Nephron (organoid): Measurements from ENCODE around the gene CRYL1.

Experiments used
- H3K27ac Mint-ChIP-seq, 3 experiments: 2 replicates each; pipeline ENCODE4 v1.8.0; 2020; ENCODE audit warnings: mixed read lengths in 3 of 3, mild to moderate bottlenecking in 2 of 3, moderate library complexity in 1 of 3
- H3K27me3 Mint-ChIP-seq: 2 replicates; pipeline ENCODE4 v1.8.0; 2021; ENCODE audit warnings: low read depth, mild to moderate bottlenecking, moderate library complexity, mixed read lengths
- H3K36me3 Mint-ChIP-seq: 2 replicates; pipeline ENCODE4 v1.8.0; 2020; ENCODE audit warnings: low read depth, mixed read lengths
- H3K4me1 Mint-ChIP-seq: 2 replicates; pipeline ENCODE4 v1.8.0; 2020; ENCODE audit warnings: mixed read lengths
- H3K4me3 Mint-ChIP-seq, 3 experiments: 2 replicates each; pipeline ENCODE4 v1.8.0; 2020; ENCODE audit warnings: mild to moderate bottlenecking in 3 of 3, mixed read lengths in 3 of 3, moderate library complexity in 2 of 3
- H3K9me3 Mint-ChIP-seq: 2 replicates; pipeline ENCODE4 v1.8.0; 2020; ENCODE audit warnings: mixed read lengths
- TF ChIP-seq, protein P1 (sequence below), 3 experiments: fragments of 200-600 bp; sonication (generic); IDR thresholded peaks; one replicate each; pipeline ENCODE4 v1.5.0; 2021; ENCODE audit warnings: antibody characterized with exemption in 3 of 3; ENCODE audit not compliant: unreplicated experiment in 3 of 3

The CRYL1 gene

DNA sequence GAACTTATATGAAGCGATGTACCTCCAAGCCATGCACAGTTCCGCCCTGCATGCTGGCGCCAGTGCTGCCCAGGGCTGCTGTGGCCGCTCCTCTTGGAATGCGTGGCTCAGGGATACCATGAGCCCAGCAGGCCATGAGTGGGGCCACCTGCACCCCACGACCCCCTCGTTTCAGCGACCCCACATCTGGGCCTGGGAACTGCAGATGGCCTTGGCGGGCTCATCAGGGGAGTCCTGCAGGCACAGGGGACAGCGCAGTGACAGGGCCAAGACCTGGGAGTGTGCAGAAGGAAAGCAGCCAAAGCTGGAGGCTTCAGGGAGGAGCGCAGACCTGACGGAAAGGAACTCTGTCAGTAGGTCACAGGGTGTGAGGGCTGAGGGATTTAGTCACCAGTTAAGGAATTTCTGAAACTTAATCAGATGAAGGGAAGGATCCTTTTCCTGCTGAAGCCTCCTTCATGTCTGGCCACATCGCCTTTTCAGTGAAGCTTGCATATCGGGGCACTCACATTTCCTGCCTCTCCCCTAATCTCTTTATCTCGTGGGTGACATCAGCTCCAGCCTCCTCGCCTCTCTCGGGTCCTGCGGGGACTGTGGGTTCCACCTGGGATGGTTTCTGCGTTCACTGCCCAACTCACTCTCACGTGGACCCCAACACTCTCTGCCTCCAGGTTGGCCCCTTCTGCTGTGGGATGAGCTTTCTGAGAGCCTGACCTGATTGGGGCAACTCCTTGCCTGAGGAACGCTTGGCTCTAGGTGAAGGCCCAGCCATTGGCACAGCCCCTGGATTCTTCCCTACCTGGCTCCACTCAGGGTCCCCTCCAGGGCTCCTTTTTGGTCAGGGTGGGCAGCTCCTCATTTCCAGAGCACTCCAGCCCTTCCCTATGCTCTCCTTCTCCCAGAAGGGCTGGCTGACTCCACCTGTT is 123.5 kb downstream of the CRYL1 start:
- no peaks in the 10 kb centered on the region for H3K9me3 Mint-ChIP-seq
- no peaks in the 10 kb centered on the region for H3K27me3 Mint-ChIP-seq
- H3K4me3 Mint-ChIP-seq = no peak overlapping the region
- H3K36me3 Mint-ChIP-seq = no peaks in the 10 kb centered on the region
- H3K27ac Mint-ChIP-seq = peak overlapping the region; percentile 75 to 93 (median 79)
- TF ChIP-seq, protein P1, sequence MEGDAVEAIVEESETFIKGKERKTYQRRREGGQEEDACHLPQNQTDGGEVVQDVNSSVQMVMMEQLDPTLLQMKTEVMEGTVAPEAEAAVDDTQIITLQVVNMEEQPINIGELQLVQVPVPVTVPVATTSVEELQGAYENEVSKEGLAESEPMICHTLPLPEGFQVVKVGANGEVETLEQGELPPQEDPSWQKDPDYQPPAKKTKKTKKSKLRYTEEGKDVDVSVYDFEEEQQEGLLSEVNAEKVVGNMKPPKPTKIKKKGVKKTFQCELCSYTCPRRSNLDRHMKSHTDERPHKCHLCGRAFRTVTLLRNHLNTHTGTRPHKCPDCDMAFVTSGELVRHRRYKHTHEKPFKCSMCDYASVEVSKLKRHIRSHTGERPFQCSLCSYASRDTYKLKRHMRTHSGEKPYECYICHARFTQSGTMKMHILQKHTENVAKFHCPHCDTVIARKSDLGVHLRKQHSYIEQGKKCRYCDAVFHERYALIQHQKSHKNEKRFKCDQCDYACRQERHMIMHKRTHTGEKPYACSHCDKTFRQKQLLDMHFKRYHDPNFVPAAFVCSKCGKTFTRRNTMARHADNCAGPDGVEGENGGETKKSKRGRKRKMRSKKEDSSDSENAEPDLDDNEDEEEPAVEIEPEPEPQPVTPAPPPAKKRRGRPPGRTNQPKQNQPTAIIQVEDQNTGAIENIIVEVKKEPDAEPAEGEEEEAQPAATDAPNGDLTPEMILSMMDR (IDR thresholded peaks at IDR 0.05; ENCODE audit: unreplicated experiment in 3 of 3) = no peak
- H3K4me1 Mint-ChIP-seq = peaks cover 21% of the 10 kb centered on the region

DNA sequence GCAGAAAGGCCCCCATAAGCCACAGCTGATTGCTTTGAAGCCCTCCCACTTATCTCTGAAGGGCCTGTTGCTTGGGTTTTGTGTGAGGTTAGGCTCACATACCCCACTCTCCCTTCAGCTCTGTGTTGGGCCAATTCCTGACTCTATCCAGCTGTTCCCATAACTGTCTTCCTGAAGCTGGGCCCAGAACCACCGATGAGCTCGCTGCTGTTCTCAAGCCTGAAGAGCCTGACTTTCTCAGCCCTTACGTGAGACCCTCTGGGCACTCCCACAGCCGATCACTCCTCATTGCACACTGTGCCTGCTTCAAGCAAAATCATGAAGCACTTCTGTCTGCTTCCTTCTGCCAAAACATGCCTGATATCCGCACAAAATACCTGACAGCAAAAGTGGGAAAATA is 124.1 kb downstream of the CRYL1 start:
- Mint-ChIP-seq H3K9me3 (no peaks in the 10 kb centered on the region), H3K36me3 (no peaks in the 10 kb centered on the region), H3K4me3 (peak overlapping the region in 1 of 3 experiments; percentile 5), H3K27ac (peak overlapping the region; percentile 75 to 93 (median 79)), H3K27me3 (no peaks in the 10 kb centered on the region), H3K4me1 (peaks cover 21% of the 10 kb centered on the region)
- TF ChIP-seq, protein P1 (IDR thresholded peaks at IDR 0.05; ENCODE audit: unreplicated experiment in 3 of 3) = no peak

DNA sequence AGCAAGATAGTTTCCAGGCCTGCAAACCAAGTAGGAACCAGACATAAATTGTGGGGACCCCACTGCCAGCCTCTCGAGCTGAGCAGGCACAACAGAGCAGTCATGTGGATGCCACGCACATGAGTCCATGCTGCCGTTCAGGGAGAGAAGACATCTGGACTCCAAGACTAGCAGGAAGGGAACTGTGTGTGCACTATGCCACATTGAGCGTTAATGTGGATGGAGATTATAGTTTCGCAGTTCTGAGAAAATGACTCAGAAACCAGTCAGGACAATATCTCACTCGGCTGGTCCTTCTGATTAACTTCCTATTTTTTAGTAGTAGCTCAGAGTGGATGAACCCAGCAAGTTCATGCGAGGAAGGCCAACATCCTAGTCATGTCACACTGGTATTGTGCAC is 124.9 kb downstream of the CRYL1 start:
- Mint-ChIP-seq H3K27me3 (no peaks in the 10 kb centered on the region), H3K27ac (no peak overlapping the region), H3K36me3 (no peaks in the 10 kb centered on the region), H3K4me1 (peaks cover 21% of the 10 kb centered on the region), H3K9me3 (no peaks in the 10 kb centered on the region), H3K4me3 (no peak overlapping the region)
- TF ChIP-seq, protein P1 (IDR thresholded peaks at IDR 0.05; ENCODE audit: unreplicated experiment in 3 of 3) = no peak

DNA sequence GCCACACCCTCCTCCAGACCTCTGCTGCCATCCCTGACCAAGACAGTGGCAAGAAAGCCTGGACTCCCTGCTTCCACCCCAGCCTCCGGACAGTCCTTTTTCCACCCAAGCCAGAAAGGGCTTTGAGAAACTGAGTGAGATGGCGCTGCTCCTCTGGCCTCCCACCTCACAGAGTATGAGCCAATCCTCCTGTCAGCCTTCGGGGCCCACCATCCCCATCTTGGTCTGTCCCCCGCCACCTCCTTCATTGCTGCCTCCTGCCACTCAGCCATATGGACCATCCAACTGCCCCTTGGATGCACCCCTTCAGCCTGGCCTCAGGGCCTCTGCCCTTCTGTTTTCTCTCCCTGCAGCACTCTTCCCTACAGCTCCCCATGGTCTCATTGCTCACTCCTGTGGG is 125.7 kb downstream of the CRYL1 start:
- Mint-ChIP-seq H3K9me3 (no peaks in the 10 kb centered on the region), H3K27ac (peak overlapping the region in 1 of 3 experiments; percentile 2), H3K27me3 (no peaks in the 10 kb centered on the region), H3K4me1 (peaks cover 21% of the 10 kb centered on the region), H3K4me3 (no peak overlapping the region), H3K36me3 (no peaks in the 10 kb centered on the region)
- TF ChIP-seq, protein P1 (IDR thresholded peaks at IDR 0.05; ENCODE audit: unreplicated experiment in 3 of 3) = no peak

DNA sequence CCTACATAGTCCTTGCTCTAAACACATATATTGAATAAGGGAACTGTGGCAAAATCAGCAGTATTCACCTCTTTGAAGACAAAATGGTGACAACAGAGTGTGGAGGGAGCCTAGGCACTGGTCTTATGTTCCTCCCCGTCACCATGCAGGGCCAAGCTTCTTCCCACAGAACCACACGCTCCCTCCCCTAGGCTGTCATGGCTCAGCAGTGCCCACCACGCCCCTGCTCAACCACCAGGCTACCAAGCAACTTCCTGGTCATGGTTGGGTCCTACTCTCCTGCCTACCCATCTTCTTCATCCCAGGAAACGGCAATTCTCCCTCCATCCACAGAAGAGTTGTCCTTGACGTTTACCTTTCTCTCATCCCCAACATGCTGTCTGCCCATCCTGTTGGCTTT is 126.1 kb downstream of the CRYL1 start:
- H3K27me3 Mint-ChIP-seq = no peaks in the 10 kb centered on the region
- H3K4me3 Mint-ChIP-seq = no peak overlapping the region
- no peaks in the 10 kb centered on the region for H3K9me3 Mint-ChIP-seq
- TF ChIP-seq, protein P1 (IDR thresholded peaks at IDR 0.05; ENCODE audit: unreplicated experiment in 3 of 3) = no peak
- no peak overlapping the region for H3K27ac Mint-ChIP-seq
- H3K4me1 Mint-ChIP-seq = peaks cover 18% of the 10 kb centered on the region
- no peaks in the 10 kb centered on the region for H3K36me3 Mint-ChIP-seq

DNA sequence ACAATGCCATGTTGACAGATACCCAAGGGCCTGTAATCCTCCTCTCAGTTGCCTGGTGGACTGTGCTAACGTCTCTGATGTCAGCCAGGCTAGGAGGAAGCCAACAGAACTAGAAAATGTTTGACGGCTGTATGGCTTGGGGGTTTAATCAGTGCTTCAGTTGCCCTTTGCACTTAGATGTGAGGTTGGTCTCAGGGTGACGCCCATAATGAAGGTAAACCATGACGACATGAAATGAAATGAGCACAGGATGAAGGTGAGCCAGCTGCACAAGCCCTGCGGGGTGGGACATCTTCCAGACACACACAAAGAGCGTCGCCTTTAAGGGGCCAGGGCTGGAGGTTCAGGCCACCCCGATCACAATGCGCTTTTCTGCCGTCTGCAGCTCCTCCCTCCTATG is 127.2 kb downstream of the CRYL1 start:
- Mint-ChIP-seq H3K36me3 (no peaks in the 10 kb centered on the region), H3K9me3 (no peaks in the 10 kb centered on the region), H3K27ac (no peak overlapping the region), H3K4me1 (peaks cover 10% of the 10 kb centered on the region), H3K4me3 (no peak overlapping the region), H3K27me3 (no peaks in the 10 kb centered on the region)
- TF ChIP-seq, protein P1 (IDR thresholded peaks at IDR 0.05; ENCODE audit: unreplicated experiment in 3 of 3) = no peak
